HG03139 (cell line): Measurements from ENCODE around the gene BMPR1A.
"Not testable (repeated sequence)": the region's sequence is repeated elsewhere in the genome, so short reads cannot be mapped to it uniquely, and the experiment has no call there.

Experiments
- ATAC-seq: cut with Tn5 transposase; IDR thresholded peaks from one replicate; pipeline ENCODE4 v1.9.1; 2021; ENCODE audit not compliant: unreplicated experiment

BMPR1A gene

DNA sequence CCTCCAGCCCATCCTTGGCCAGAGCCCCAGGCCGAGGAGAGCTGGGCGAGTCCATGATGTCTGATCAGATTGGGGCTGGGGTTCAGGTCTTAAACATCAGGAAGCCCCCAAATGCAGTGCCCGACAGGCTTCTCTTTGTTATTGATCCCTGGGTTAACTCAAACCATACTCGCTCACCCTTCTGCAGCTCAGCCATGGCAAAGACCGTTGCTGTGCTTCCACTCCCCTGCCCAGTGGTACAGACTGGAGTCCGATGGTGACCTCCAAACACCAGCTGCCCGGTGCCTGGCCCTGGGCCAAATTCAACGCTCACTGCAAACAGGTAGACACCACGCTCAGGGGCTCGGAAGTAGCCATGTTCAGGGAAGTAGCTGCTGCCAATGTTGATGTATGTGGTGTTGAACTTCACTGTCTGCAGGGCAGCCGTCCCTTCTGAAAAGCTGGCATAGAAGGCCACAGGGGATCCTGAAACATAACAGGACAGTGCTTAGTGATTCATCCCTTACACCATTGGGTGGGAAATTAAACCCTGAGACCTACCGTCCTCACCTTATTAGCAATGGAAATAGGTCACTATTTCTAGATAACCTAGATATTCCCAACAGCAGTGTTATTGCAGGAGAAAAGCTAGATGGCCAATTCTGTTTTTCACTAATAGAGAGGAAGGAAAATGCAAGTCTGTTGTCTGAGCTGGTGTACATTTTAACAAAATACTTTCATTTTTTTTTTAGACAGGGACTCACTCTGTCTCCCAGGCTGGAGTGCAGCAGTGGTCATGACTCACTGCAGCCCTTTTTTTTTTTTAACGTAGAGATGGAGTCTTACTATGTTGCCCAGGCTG lies 180.5 kb downstream of the BMPR1A start:
- ATAC-seq = no peak

DNA sequence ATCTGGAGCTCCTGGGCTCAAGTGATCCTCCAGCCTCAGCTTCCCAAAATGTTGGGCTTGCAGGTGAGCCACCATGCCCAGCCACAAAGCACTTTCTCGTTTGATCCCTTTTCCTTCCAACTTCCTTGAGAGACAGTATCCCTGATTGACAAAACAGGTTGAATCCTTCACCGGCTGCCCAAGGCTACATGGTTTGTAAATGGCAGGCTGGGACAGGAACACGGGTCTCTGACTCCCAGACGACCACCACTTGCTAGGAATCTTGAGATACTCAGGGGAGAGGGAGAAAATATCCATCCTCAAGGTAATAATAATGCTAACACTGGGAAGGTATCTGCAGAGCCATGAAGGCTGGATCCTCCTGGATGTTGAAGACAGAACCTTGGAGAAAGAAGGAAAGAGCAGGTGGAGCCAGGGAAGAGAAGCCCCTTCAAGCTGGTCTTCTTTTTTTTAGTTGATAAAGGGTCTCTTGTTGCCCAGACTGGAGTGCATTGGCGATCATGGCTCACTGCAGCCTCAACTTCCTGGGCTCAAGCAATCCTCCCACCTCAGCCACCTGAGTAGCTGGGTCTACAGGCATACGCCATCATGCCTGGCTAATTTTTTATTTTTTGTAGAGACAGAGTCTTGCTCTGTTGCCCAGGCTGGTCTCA lies 181.2 kb downstream of the BMPR1A start:
- ATAC-seq = no peak

DNA sequence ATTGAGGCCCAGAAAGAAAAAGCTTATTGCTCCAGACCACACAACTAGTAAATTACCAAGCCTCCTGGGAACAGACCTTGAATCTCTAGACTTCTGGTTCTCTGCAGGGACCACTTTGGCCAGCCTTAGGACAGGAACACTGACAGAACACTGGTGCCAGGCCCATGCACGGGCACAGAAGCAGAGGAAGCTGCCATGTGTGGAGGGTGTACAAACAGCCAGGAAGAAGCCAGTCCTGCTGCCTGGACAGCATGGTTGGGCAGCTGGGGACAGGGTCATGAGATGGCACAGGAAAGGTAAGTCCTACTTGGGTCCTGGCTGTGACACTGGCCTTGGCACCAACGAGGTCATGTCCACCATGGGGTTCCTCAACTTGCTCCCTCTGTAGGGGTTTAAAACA lies 181.8 kb downstream of the BMPR1A start:
- ATAC-seq = no peak

DNA sequence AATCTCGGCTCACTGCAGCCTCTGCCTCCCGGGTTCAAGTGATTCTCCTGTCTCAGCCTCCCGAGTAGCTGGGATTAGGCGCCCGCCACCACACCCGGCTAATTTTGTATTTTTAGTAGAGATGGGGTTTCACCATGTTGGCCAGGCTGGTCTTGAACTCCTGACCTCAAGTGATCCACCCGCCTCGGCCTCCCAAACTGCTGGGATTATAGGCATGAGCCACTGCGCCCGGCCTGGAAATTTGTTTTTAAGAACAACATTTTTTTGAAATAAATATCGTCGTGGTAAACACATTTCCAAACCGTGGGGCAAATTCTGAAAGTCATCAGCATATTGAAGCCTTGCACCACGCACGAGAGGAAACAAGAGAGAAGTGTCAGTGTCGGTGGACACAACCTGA lies 183.7 kb downstream of the BMPR1A start:
- not testable (repeated sequence) for ATAC-seq

DNA sequence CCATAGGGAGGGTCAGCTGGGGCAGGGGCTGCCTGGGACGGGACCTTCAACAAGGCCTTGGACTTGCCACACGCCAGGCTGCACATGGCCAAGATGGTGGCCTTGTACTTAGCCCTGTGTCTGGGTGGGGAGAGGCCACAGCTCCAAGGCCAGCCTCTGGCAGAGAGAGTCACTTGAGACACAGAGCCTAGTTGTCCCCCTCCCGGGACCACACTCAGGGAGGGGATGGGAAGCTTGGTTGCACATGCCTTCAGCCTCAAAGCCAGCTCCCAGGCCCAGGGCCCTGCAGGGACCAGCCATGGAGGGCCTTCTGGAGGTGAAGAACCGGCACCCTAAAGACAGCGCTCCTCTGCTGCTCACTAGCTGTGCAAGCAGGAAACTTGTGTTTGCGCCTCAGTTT lies 184.3 kb downstream of the BMPR1A start:
- no peak for ATAC-seq

DNA sequence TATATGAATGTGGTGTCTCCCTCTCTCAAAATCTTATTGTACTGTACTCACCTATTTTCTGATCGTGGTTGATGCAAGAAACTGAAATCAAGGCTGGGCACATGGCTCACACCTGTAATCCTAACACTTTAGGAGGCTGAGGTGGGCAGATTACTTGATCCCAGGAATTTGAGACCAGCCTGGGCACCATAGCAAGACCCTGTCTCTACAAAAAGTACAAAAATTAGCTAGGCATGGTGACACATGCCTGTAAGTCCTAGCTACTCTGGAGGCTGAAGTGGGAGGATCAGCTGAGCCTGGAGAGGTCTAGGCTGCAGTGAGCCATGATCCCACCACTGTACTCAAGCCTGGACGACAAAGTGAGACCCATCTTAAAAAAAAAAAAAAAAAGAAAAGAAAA lies 185.0 kb downstream of the BMPR1A start:
- no peak for ATAC-seq

DNA sequence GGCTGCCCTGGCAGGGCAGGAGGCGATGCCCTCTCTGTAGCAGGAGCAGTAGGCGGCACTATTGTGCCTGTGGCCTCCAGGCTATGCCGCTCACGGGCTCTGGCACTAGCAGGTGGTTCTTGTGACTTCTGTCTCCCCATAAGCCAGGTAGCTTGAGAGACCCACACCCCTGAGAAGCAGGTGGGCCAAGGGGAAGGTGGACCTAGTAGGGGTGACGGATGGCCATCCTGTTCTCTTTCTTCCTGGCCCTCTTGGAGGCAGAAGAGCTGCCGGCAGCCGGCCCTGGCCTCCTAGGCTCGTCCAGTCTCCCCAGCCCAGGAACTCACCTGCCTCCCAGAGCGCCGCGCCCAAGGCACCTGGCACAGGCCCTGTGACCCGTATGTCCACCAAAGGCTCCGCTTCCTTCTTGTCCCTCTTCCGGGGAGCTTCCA lies 185.6 kb downstream of the BMPR1A start:
- no peak for ATAC-seq

DNA sequence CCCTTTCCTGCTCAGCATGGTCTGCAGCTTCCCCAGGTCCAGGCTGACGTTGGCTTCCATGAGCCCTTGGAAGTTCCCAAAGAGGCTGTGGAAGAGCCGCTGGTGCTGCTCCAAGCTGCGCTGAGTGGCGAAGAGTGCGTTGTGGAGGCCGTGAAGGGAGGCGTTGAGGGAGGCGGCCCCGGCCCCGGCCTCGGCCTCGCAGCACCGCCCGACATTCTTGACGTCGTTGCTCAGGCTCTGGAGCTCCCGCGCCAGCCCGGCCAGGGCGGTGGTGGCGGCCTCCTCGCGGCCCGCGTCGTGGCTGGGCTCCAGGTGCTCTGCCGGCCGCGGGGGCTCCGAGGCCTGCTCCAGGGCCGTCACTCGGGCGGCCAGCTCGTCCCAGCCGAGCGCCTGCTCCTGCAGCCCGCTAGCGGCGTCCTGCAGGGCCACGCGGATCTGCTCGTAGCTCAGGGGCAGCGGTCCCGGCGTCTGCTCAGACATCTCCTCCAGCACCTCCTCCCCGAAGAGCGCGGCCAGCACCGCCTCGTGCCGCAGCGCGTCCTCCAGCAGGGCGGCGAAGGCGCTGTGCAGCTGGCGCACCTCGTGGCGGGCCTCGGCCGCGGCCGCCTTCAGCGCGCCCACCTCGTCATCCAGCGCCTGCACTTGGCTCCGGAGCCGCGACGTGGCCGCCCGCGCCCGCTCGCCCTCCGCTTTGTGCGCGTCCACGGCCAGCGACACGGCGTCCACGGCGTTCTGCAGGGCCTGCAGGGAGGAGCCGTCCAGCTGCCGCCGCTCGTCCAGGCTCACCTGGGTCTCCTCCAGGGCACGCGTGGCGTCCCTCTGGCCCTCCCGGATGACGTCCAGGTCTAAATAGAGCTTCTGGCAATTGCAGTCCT lies 186.3 kb downstream of the BMPR1A start:
- no peak for ATAC-seq

DNA sequence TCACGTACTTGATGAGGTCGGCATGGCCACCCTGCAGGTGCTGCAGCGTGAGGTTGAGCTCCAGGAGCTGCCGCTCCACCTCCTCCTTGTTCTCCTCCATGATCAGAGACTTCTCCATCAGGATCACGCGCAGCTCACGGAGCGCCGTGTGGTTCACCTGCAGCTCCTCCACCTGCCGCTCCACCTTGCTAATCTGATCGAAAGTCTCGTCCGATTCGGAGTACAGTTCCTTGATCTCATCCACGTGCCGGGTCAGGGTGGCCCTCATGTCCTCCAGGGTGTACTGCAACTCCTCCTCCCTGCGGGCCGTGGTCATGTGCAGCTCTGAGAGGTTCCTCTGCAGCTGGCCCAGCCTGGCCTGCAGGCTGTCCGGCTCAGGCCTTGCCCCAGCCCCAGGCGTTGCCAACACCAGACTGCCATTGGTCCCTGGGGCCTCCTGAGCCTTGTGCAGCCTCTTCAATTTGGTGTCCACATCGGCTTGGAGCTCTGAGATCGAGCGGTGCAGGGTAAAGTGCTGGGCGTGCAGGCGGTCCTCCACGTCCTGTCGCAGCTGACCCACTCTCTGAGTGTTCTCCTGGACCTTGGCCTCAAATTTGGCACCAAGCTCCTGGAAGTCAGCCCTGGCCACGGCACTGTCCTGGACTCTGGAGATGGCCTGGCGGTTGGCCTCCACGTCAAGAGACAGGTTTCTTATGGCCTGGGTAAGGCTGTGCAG lies 187.1 kb downstream of the BMPR1A start:
- no peak for ATAC-seq

DNA sequence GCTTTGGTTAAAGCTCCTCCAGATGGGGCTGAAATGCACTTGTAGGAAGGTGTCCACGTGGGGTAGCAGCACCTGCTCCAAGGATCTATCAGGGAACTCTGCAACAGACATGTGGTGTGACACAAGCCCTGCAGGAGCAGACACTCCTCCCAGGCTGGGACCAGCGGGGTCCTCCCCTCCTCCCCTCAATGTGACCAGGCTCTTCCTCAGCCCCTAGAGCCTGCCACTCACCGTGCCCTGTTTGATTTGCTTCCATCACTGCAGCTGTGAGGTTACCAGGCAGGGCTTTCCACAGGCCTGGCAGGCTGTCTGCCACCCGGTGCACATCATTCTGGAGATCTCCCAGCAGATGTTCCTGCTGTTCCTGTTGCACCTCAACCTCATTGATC lies 187.6 kb downstream of the BMPR1A start:
- no peak for ATAC-seq

DNA sequence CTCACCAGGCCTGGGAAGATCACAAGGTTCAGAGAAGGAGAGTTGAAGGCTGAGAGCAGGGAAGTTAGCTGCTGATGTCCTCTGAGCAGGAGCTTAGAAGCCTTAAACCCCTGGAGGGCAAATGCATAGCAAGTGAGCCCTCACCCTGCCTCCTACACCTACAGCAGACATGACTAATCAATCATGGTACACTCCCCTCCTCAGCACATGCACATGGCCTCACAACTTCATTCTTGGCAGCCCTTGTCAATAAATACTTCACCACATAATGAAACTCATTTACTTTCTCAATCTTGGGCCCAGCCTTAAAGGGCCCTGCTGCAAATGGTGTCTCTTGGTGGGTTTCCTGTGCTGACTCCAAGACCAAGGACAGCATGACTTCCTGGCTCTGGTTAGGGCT lies 188.1 kb downstream of the BMPR1A start:
- ATAC-seq = no peak

DNA sequence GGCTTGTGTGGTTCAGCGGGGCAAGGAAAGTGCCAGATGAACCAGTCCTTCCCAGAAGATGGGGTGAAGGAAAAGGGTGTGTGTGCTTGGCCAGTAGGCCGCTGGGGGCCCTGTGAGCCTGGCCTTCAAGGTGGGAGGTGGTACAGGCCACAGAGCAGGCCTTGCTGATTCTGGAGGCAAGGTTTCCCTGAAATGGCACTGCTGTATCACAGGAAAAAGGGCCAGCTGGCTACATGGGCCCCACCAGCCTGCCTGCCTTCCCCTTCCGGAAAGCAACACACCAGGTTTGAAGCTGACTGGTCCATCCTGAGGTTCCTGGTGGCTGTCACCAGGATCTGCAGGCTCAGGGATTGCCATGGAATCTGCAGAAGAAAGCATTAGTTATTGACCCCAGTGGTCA lies 188.5 kb downstream of the BMPR1A start:
- no peak for ATAC-seq

DNA sequence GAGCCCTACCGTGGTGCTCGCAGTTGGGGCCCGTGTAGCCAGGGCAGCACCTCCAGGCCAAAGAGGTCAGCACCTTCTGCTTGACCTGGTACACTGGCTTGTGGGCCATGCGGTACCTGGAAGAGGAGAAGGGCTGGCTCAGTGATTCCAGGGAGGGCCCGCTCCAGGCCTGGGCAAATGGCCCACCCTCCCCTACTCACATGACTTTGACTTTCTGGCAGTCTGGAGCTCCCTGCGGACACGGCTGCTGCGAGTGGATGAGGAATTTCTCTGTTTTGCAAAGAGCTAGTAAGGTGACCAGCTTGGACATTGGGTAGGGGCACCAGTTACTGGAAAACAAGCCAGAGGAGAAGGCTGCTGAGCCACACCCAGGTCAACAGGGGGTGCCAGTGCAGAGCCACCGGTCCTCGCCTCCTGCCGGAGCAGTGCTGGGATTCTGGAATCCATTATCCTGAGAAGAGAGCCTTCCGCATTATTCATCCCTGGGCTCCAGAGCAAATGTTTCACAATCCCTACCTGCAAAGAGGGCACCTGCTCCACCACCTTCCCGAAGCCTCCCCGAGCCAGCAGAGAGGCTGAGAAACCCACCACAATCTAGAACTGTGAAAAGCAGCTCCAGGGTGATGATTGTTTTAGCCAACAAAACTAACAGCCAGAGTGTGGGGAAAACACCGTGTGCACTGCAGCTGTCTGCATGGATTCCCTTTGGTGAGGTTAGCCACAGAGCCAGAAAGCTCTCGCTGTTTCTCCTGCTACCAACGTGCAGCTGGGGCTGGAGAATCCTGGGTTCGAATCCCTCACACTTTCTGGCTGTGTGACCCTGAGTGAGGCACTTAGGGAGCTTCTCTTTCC lies 189.2 kb downstream of the BMPR1A start:
- no peak for ATAC-seq

DNA sequence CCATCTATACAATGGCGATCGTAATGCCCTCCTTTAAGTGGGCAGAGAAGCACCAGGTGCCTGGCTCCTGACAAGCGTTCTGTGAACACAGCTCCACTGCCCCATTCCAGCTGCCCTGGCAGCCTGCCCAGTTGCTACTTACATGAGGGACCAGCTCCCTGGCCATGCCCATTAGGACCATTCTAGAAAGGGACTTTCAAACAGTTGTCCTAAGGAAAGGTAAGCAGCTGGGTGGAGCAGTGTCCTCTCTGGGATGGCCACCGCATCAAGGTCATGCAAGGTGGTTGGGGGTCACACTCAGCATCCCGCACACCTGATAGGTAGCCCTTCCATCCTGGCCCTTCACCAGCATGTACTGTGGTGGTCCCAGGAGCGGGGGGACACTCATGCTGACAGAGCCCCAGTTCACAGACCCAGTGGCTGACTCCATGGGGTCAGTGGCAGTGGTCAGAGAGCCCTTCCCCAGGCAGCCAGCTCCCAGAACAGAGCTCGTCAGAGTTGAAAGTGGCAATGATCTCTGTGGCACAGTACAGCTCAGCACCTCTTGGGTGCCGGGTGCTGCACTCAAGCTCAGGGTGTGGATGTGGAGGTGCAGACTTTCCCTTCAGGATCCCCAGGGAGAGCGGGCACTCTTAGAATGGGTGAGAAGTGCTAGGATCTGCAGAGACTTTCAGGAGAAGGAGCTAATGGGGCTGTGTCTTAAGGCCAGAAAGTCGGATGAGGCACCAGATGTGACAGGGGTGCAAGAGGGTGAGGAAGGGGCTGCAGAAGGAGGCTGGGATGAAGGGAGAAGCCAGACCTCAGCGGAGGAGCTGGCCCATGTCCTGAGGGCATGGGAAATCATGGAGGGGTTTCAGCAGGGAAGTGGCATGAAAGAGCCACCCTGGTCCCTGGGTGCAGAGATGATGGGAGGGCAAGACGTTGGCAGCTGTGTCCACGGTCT lies 190.1 kb downstream of the BMPR1A start:
- ATAC-seq = no peak

DNA sequence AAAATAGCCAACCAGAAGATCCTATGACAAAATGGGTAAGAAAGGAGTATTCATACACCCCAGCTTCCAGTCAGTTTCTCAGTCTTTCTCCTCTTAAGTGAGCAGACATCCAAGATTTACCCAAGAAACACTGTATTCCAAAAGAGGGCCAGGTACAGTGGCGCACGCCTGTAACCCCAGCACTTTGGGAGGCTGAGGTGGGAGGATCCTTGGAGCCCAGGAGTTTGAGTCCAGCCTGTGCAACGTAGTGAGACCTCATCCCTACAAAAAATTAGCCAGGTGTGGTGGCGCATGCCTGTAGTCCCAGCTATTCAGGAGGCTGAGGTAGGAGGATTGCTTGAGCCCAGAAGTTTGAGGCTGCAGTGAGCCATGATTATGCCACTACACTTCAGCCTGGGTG lies 191.4 kb downstream of the BMPR1A start:
- ATAC-seq = not testable (repeated sequence)

DNA sequence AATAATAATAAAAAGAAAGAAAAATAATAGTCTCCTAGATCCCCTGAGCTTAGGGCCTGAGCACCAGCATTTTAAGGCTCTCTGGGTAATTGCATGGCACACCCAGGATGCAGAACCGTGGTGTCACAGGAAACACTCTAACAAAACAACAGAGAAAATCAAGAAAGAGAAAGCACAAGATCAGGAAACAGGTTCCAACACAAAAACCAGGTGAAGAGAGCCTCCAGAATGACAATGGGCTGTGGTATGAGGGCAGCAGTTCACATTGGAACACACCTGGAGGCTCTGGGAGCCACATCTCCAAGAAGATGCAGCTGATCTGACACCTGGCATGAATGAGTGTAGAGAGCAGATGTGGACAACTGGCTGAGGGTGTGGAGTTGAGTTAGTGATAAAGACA lies 193.9 kb downstream of the BMPR1A start:
- ATAC-seq = no peak

DNA sequence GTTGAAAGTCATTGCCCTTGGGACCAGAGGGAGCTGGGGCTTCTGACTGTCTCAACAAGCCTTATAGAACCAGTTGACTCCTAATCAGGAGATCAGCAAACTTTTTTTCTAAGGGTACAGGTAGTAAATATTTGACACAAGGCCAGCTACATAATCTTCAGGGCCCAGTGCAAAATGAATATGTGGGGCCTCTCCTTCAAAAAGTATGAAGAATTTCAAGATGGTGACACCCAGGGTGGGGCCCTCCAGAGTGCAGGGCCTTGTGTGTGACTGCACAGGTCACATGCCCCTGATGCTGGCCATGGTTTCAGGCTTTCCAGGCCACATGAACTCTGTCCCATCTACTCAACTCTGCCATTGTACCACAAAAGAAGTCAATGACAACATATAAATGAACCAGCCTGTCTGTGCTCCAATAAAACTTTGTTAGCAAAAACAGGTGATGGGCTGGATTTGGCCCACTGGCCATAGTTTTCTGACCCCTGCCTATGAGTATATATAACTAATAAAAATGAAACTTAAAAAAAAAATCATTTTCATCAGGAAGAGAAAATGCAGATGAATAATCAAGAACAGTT lies 194.9 kb downstream of the BMPR1A start:
- no peak for ATAC-seq

DNA sequence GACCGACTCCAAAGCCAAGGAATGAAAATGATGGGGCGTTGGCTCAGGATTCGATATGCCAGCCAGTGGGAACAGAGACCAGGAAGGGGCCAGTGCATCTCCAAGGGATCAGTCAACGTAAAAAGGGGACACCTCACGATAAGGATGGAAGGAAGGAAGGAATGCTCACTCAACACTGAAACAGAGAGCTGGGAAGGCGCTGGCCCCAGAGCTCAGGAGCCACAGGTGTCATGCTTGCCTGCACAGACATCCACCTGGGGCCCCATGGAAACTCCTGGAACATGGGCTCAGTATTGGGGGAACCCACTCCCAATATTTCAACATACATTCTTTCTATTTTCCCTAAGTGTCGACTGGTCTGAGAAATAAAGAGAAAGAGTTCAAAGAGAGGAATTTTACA lies 195.7 kb downstream of the BMPR1A start:
- ATAC-seq = no peak

DNA sequence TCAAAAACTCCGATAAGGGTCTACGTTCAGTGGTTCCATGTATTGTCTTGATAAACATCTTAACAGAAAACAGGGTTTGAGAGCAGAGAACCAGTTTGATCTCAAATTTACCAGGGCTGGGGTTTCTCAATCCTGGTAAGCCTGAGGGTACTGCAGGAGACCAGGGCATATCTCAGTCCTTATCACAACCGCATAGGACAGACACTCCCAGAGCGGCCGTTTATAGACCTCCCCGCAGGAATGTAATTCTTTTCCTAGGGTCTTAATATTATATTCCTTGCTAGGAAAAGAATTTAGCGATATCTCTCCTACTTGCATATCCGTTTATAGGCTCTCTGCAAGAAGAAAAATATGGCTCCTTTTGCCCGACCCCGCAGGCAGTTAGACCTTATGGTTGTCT lies 196.3 kb downstream of the BMPR1A start:
- ATAC-seq = not testable (repeated sequence)
